Measurements from ENCODE around the gene SERPINE1.
"Not testable (repeated sequence)": the region's sequence is repeated elsewhere in the genome, so short reads cannot be mapped to it uniquely, and the experiment has no call there.

SERPINE1 gene

GRCh38 chr7:101100858-101101847 is 25.8 kb upstream of the SERPINE1 start:
- DNase-seq (ENCODE audit: low read depth in 2 of 2) = no peak

GRCh38 chr7:101102026-101102425 is 24.9 kb upstream of the SERPINE1 start:
- no peak for DNase-seq (ENCODE audit: low read depth in 2 of 2)

- not testable (repeated sequence) for DNase-seq (ENCODE audit: low read depth in 2 of 2)
Observed at GRCh38 chr7:101103701-101104100, 23.2 kb upstream of the SERPINE1 start.

- DNase-seq (ENCODE audit: low read depth in 2 of 2) = no peak
Observed at GRCh38 chr7:101104193-101104713, 22.7 kb upstream of the SERPINE1 start.

- no peak for DNase-seq (ENCODE audit: low read depth in 2 of 2)
Observed at GRCh38 chr7:101104799-101105198, 22.1 kb upstream of the SERPINE1 start.

GRCh38 chr7:101105248-101105647 is 21.7 kb upstream of the SERPINE1 start:
- not testable (repeated sequence) for DNase-seq (ENCODE audit: low read depth in 2 of 2)

- no peak for DNase-seq (ENCODE audit: low read depth in 2 of 2)
Observed at GRCh38 chr7:101106386-101106785, 20.5 kb upstream of the SERPINE1 start.

- DNase-seq (ENCODE audit: low read depth in 2 of 2) = no peak
Observed at GRCh38 chr7:101108330-101108857, 18.5 kb upstream of the SERPINE1 start.

- no peak for DNase-seq (ENCODE audit: low read depth in 2 of 2)
Observed at GRCh38 chr7:101108961-101109360, 17.9 kb upstream of the SERPINE1 start.

GRCh38 chr7:101109368-101109767 is 17.5 kb upstream of the SERPINE1 start:
- DNase-seq (ENCODE audit: low read depth in 2 of 2) = no peak

- DNase-seq (ENCODE audit: low read depth in 2 of 2) = no peak
Observed at GRCh38 chr7:101111261-101111660, 15.6 kb upstream of the SERPINE1 start.

GRCh38 chr7:101112233-101112632 is 14.7 kb upstream of the SERPINE1 start:
- DNase-seq (ENCODE audit: low read depth in 2 of 2) = no peak

- DNase-seq (ENCODE audit: low read depth in 2 of 2) = not testable (repeated sequence)
Observed at GRCh38 chr7:101113140-101113539, 13.8 kb upstream of the SERPINE1 start.

- DNase-seq (ENCODE audit: low read depth in 2 of 2) = no peak
Observed at GRCh38 chr7:101113836-101114235, 13.1 kb upstream of the SERPINE1 start.

- DNase-seq (ENCODE audit: low read depth in 2 of 2) = no peak
Observed at GRCh38 chr7:101114492-101114891, 12.4 kb upstream of the SERPINE1 start.

- DNase-seq (ENCODE audit: low read depth in 2 of 2) = no peak
Observed at GRCh38 chr7:101115215-101115614, 11.7 kb upstream of the SERPINE1 start.

- no peak for DNase-seq (ENCODE audit: low read depth in 2 of 2)
Observed at GRCh38 chr7:101116898-101117297, 10.0 kb upstream of the SERPINE1 start.

GRCh38 chr7:101118856-101119255 is 8.0 kb upstream of the SERPINE1 start:
- no peak for DNase-seq (ENCODE audit: low read depth in 2 of 2)

GRCh38 chr7:101119876-101120275 is 7.0 kb upstream of the SERPINE1 start:
- no peak for DNase-seq (ENCODE audit: low read depth in 2 of 2)

- DNase-seq (ENCODE audit: low read depth in 2 of 2) = no peak
Observed at GRCh38 chr7:101120315-101120714, 6.6 kb upstream of the SERPINE1 start.

- not testable (repeated sequence) for DNase-seq (ENCODE audit: low read depth in 2 of 2)
Observed at GRCh38 chr7:101121631-101121990, 5.3 kb upstream of the SERPINE1 start.

GRCh38 chr7:101121991-101122932 is 4.6 kb upstream of the SERPINE1 start:
- no peak for DNase-seq (ENCODE audit: low read depth in 2 of 2)

All from stimulated activated CD8-positive, alpha-beta memory T cell treated with anti-CD3 and anti-CD28 coated beads, Interleukin-15, amount 100 ng/mL, for 48 hours (primary cell).